ENCODE data around the gene KCTD5.

The KCTD5 gene

DNA sequence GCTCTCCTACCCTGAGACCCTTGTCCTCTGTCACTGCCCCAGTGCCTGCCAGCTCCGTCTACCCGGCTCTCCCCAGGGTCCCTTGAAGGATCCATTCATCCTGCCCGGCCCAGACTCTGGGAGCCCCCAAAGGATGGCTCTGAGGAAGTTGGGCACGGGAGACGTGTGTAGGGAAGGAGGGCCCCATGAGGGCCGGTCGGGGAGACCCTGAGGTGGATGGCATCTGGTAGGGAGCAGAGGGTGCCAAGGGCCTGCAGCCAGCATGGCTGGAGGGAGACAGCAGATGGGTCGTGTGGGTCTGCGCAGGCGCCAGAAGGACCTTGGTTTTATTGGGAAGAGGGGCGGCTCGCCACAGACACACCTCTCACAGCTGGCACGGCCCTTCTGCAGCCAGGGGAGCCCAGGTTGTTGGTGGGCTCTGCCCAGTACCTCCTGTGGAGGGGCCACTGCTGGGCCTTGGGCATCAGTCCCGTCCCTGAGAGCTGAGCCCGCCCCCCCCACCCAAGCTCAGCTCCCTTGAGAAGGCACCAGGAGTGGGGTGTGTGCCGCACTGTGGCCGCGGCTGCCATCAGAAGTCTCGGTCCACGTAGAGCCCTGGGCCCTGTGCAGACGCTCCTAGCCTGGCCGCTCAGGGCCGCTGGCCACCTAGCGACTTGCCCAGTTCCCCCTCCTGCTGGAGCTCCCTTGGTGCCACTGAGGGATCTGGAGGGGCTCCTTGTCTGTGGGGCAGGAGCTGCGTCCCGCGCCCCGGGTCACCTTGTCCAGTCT lies 16.0 kb downstream of the KCTD5 start:
- DNase-seq = no peak

DNA sequence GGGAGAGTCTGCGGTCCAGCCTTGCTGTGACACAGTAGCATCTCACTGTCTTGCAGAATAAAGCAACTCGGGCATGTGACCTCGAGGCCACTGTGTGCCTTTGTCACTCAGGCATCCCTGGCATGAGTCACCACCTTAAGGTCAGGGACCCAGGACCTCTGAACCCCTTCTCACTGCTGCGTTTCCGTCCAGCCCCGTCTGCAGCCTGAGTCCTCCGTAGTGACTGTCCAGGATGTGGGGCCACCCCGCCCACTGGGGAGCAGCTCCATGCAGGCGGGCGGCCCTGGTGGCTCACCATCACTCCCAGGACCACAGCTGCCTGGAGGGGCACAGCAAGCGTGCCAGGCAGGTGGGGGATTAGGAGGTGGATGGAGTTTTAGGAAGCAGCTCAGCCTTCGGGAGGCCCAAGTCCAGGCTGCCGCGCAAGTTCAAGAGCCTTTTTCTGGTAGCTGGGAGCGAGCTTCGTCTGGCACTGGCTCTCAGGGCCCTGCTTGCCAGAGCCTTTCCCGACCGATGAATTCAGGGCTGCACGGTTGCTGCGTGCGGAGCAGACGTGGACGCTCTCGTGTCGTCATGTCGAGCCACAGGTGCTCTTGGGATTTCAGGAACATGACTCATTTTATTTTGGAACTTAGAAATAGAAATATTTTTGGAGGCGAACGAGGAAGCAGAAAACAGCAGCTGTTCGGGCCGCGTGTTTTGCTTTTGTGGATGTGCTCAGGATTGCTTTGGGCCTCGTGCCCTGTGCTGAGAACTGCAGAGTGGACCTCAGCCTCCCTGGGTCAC lies 16.8 kb downstream of the KCTD5 start:
- no peak for DNase-seq

DNA sequence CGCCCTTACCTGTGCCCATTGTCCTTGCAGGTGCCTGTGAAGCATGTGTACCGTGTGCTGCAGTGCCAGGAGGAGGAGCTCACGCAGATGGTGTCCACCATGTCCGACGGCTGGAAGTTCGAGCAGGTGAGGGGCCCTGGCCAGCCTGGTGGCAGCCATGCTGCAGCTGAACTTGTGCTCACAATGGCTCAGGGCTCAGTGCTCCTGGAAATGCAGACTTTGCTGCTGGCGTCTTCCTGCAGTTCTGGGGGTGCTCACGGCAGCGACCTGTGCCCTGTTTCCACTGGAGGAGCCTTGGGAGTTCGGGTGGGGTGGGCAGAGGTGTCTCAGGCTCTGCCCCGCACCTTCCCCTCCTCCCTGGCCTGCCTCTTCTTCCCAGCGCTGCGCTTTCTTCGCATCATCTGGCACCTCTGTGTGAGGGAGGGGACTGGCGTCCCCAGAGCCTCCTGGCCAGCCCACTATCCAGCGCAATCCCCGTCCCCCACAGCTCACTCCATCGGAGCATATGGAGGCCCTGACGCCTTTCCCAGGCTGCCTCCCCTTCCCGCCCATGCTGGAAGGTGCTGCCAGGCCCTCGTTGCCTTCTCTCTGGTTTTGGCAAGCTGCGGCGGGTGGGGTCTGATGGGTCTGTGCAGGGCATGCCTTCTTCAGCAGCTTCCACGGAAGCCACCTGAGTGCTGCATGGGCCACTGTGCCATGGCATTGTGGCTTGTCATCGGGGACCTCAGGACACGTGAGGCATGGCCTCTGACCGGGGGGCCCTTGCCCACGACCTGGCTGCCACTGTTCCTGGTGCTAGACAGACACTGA lies 17.7 kb downstream of the KCTD5 start:
- no peak for DNase-seq

DNA sequence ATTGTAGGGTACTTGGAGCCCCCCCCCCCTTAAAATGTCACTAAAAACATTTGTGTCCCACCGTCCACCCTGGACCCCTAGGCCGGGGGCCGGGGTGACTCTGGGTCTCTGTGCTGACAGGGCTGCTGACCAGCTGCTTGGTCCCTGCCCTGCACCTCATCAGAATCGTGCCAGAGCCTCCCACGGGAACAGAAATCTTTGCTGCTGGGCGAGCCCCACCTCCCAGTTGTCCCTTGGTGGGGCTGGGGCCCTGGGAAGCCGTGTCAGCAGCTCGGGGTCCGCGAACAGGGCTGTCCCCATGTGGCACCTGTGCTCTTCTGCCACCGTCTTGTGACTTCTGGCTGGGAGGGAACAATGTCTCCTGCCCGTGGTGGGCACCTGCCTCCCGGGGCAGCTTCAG lies 18.5 kb downstream of the KCTD5 start:
- no peak for DNase-seq

DNA sequence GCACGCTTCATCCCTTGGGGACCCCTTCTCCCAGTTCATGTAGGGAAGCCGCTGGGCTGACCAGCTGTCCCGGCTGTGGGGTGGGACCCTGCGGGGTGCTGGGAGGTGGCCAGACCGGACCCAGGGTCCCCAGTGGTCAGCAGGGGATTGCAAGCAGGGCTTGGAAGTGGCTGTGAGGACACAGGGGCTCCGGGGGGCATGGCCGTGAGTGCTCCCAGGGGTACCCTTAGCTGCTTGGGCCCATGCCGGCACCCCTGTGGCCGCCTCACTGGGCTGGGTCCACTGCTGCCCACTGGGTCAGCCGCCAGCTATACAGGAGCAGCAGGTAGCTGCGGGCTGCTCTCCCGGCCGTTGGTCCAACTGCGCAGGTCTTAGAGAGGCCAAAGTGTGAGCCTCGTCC lies 18.9 kb downstream of the KCTD5 start:
- DNase-seq = no peak

DNA sequence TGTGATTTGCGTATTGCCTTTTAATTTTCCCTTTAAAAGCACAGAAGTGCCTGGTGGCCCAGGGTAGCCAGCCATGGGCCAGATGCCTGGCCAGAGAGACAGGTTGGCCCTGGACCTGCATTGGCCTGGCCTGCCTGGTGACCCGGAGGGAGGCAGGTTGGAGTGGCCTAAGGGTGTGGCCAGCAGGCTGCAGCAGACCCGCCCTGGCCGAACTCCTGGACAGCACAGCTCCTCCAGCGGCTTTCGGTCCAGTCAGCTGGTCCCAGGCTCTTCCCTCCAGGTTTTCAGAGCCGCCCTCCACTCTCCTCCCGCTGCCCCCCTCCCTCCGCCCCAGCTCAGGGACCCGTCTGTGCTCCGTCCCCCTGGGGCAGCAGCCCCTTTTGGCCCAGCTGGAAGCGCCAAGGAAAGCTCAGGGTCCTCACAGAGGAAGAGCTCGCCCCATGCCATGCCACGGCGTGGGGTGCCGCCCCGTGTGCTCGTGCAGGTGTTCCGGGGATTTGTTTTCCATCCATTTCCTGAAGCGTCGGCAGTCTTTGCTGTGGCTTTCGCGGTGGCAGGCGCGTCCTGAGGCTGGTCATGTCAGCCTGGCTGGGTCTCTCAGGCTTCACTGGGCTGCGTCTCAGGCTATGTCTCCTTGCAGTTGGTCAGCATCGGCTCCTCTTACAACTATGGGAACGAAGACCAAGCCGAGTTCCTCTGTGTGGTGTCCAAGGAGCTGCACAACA lies 19.6 kb downstream of the KCTD5 start:
- DNase-seq = no peak

DNA sequence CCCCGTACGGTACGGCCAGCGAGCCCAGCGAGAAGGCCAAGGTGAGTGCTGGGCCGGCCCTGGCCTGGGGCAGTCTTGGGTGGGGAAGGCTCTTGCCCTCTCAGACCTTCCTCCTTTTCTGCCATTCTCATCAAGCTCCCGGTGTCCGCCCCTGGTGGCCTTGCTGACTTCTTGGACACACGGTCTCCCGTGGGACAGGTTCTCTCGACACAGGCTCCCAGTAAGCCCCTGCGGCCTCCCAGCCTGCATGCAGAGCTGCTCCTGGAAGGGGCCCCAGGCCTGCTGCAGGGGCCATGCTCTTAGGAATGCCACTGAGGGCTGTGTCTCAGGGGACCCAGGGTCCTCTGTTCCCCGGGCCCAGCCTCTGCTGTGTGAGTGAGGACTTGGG lies 20.1 kb downstream of the KCTD5 start:
- DNase-seq = no peak

DNA sequence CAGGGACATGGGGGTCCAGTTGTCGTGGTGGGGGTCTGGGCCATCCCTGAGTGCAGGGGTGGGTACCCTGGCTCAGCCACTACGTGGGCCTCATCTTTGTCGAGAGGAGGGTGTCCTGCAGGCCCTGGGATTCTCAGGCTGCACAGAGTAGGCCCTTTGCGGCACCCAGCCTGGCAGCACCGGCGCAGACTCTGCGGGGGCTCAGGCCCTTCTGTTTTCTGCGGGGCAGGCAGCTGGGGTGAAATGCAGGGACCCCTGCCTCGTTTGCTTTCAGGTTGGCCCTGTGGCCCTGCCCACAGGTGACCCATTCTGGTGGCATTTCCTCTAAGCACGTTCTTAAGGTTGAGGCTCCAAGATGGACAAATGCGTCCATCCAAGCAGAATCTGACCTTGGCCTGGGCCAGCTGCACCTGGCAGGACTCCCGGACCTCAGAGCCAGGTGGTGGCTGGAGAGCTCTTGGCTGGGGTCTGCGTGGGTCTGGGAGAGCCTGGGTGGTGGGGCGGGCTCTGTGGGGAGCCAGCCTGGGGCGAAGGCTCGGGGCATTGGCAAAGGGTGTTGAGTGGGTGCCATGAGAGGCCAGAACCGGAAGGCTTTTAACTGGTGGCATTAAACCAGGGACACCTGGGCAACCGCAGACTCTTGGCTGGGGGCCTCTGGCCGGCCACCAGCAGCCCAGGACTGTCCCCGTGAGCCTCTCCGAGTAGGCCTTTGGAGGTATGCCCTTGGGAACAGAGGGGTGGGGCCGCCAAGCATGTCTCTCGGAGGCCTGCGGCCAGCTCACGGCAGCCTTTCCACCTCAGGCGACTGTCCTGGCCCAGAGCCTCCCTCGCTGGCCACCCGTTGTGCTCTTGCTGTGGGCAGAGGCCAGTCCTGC lies 20.8 kb downstream of the KCTD5 start:
- DNase-seq = no peak

DNA sequence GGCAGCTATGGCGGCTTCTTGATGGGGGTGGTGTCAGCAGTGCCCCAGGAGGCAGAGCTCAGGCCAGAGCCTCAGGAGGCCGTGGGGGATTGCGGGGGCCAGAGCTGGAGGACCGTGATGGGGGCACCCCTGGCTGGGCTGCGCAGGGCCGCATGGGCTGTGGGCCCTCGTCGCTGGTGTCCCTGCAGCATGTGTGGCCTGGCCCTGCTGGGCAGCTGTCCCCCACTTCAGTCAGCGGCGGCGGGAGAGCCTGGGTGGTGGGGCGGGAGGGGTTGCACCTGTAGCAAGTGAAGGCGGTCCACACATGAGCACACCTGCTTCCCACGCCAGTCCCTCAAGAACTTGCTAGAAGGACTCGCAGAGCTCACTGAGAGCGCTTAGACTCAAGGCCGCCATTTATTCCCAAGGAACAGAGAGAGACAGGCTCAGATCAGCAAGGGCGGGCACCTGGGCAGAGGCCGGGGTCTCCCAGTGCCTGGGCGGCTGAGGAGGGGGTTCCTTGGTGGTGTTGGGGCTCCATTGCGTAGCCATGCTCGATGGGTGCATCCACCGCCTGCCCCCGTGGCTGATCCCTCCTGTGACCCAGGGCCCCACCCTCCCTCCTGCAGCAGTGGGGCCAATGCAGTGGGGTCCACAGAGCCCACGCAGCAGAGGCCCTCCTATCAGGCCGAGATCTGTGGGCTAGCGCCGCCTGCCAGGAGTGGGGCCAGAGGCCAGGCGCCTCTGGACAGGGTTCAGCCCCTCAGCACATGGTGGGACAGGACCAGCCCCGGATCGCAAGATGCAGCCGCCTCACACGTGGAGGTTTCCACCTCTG lies 22.1 kb downstream of the KCTD5 start:
- no peak for DNase-seq

DNA sequence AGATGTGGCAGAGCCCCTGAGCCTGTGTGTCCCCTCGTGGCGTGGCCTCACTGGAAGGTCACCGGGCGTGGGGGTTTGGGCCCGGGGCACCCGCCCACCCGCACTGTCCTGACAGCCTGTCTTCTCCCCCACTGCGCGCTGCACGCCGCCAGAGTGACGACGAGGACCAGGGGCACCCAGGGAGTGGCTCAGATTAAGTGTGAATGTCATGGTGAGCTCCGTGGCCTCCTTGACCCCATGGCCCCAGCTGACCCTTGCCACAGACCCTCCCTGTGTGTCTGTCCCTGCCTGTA lies 22.6 kb downstream of the KCTD5 start:
- DNase-seq = no peak

DNA sequence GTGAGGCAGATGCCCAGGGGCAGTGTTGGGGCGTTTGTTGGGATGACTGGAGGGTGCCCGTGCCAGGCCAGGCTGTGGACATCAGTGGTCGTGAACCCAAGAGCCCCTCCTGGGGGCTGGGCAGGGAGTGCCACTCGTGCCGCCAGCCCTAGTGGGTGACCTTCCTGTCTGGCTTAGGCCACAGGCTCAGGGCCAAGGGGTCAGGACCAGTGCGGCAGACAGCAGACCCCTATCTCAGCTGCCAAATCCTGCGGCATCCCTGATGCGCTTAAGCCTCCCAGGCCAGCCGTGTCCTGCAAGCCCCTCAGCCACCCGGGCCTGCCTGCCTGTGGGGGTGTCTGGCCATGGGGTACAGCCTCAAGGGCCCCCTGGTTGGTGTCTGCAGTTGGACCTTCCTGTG lies 23.0 kb downstream of the KCTD5 start:
- DNase-seq = no peak

DNA sequence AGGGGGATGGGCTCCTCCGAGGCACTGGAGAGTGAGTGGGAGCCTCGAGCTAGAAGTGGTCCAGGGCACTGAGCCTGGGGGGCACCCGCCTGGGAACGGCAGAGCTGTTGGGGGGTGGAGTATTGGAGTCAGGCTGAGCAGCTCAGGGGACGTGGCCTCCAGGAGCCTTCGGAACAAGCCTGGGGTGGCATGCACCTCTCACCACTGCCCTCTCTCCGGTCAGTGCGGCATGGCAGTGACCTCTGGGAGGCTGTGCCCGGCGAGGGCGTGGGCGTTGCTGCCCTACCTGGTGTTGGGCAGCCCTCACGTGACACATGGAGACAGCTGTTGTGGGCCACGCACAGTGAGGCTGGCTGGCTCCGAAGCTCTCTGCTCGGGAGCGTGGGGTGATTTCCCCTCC lies 23.8 kb downstream of the KCTD5 start:
- DNase-seq = no peak

DNA sequence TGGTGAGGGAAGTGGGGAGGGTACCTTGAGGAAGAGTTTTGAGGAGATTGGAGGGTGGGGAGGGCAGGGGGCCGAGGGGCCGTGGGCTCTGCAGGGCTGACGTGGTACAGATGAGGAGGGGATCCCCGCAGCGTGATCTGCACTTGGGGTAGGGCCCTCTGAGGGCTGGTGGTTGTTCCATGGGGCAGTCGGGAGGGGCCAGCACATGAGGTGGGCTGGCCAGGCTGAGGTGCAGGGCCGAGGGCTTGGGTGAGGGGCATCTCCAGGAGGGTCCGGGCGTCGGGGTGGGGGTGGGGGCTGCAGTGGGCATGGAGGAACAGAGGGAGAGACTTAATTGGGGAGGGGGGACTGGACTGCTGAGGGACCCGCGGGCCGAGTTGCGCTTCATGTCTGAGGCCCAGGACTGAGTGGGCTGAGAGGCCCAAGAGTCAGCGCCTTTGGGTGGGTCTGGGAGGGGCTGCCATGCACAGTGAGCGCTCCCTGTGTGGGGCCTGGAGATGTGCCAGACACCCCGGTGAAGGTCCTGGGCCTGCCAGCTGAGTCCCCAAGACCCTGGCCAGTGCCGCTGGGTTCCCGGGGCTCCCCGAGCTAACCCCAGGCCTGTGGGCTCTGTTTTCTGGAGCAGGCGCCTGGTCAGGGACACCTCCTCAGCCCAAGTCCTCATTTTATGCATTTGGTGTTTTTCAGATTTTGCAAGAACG lies 24.4 kb downstream of the KCTD5 start:
- no peak for DNase-seq

DNA sequence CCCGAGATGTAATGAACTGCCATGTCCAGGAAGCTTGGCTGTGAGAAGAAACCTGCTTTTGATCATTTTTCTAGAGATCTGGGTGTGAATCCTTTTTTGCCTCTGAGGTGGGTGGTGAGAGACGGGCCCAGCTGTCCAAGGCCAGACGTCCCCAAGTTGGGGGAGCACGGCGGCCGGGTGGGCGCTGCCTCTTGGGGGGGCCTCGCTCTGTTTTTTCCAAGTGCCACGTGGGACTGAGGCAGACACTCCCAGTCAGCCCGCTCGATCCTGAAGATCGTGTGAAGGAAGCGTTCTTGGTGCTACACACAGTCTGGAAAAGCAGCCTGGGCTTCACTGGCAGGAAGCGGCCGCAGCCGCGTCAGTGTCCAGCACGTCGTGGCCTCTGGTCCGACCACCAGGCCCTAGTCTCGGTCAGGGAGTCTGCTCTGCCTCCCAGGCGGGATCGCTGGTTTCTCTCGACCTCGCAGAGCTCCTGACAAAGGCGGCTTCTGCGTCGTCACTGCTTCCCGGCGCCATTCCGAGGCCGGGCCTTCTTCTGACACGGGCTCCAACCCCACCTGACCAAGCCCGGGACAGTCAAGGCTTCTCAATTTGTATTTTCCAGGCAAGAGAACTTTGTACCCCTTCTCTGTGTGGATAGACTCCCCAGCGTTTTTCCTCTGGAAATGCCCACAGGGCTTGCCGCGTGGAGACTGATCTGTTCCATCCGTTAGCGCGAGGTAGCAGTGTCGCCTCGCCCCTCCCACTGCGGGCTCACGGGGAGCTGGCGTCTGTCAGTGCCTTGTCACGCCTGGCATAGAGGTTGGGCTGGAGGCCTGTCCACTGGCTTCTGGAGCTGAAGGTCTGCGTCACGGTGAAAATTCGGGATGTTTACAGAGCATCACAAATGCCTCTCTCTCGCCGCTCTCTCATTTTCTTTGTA lies 25.3 kb downstream of the KCTD5 start:
- DNase-seq = no peak

DNA sequence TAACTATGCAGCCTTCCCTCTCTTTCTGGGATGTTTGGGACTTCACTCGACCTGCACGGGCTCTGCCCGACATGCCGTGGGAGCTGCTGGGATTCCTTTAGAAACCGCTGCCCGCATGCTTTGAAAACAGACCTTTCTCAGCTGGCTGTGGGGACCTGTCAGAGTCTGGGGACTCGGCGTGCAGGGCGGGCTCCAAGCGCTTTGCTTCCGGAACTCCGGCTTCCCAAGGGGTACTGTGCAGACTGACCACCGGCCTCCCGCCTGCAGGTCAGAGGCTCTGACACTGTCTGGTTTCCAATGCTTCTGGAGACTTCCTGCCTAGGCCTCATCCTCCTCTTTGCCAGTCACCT lies 25.9 kb downstream of the KCTD5 start:
- no peak for DNase-seq

DNA sequence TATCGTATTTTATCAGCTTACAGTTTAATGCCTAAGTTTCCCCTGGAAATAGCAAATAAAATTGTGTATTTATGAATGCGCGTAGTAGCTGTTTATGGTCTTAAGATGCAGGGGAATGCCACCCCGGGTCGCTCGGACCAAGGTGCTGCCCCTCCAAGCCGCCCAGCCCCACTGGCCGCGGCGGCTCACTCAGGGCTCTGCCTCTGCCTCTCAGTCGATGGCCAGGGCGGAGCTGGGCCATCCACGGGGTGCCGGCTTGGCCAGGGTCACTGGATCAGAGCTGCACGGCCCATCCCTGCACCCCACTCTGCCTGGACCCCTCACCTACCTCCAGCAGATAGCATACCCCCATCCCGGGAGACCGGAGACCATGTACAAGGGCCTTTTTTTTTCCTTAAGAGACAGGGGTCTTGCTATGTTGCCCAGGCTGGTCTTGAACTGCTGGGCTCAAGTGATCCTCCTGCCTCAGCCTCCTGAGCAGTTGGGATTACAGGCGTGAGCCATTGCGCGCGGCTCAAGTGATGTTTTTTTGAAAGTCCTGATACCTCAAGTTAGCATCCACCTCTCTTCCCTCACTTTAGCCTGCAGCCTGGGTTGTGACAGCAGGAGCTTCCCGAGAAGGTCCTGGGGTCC lies 26.7 kb downstream of the KCTD5 start:
- no peak for DNase-seq

DNA sequence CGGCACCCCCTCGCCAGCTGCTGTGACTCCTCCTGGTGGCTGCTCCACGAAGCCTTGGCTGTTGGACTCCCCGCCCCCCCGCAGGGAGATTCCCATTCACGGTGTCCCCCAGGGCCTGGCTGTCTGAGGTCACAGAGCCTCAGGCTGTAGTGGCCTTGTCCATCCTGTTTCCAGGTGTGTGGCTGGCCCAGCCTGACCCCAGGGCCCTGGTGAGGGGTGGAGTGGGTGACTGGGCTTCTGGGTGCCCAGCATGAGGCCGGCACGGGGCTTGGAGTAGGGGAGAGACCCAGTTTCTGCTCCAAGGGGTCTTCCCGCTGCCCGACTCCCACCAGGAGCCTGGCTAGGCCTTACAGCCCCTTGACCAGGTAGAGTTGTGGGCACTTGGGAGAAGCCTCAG lies 27.3 kb downstream of the KCTD5 start:
- no peak for DNase-seq

DNA sequence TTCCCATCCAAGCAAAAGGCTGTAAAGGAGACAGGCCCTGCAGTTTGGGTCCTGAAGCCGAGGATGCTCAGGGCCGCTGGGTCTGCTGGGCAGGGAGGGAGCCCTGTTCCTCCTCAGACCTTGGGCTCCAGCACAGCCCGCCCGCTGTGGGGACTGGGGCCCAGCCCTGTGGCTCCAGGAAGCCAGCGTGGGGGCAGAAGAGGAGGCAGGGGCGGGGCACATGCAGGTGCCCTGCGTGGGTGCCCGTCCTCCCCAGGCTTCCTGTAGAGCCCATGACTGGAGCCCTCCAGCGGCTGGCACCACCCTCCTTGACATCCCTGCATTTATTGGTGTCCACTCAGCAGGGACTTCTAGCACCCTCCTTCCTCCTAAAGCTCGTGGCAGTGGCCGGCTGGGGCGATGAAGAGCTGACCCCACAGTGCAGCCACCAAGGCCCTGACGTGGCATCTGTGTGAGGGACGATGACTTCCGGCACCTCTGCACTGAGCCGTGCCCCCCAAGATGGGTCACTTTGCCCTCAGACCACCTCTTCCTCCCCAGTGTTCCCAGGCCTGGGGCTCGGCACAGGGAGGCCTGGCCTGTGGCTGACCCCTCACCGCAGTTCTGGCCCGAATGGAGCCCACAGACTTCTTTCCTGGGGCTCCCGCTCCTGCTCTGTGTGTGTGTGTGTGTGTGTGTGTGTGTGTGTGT lies 27.8 kb downstream of the KCTD5 start:
- no peak for DNase-seq

All from stimulated activated naive CD4-positive, alpha-beta T cell treated with Interleukin-2 at 50 U/mL for 16 hours (primary cell).